DOHH2 (cell line): ENCODE data around the gene TAAR1.
A peak's percentile ranks its signal among the peaks of the same experiment; 100 is the strongest.

Experiments used
- EZH2phosphoT487 ChIP-seq: fragments of 200-600 bp; sonication (generic); IDR thresholded peaks from 2 replicates; pipeline ENCODE4 v1.6.1; 2017; ENCODE audit warnings: borderline replicate concordance, mild to moderate bottlenecking, antibody characterized with exemption, low read length, moderate library complexity, mixed read lengths
- TF ChIP-seq, protein P1 (sequence below): fragments of 200-600 bp; sonication (generic); IDR thresholded peaks from one replicate; pipeline ENCODE4 v1.5.1; 2014; ENCODE audit warnings: antibody characterized with exemption, mild to moderate bottlenecking, low read depth, low read length; ENCODE audit not compliant: poor library complexity, severe bottlenecking

DNA sequence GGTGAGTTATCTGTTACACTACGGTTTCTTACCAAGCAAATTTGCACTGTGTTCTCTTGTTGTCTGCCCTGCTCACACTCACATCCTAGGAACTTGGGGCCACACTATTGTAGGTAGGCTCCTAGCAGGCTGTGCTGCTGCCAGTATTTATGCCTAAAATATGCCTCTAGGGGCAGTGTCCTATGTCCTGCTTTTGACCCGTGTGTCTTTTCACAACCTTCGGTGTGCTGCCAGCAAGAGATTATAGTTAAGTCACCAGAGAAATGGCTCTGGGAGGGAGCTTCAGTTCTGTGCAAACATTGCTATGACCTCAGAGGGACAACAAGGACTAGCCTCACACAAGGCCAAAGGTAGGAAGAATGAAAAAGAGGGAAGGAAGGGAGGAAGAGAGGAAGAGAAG is 60.5 kb downstream of the TAAR1 start:
- TF ChIP-seq, protein P1, sequence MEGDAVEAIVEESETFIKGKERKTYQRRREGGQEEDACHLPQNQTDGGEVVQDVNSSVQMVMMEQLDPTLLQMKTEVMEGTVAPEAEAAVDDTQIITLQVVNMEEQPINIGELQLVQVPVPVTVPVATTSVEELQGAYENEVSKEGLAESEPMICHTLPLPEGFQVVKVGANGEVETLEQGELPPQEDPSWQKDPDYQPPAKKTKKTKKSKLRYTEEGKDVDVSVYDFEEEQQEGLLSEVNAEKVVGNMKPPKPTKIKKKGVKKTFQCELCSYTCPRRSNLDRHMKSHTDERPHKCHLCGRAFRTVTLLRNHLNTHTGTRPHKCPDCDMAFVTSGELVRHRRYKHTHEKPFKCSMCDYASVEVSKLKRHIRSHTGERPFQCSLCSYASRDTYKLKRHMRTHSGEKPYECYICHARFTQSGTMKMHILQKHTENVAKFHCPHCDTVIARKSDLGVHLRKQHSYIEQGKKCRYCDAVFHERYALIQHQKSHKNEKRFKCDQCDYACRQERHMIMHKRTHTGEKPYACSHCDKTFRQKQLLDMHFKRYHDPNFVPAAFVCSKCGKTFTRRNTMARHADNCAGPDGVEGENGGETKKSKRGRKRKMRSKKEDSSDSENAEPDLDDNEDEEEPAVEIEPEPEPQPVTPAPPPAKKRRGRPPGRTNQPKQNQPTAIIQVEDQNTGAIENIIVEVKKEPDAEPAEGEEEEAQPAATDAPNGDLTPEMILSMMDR, result peak; percentile 47
- TF ChIP-seq EZH2phosphoT487, result no peak
